Measurements from ENCODE around the gene CRISP2. TPM values are rescaled to one million over a fixed set of nuclear protein-coding genes. Genes with fewer than 3 reads are reported as not detected.
A peak's percentile ranks its signal among the peaks of the same experiment; 100 is the strongest.

CRISP2 gene
- total and polyA plus RNA-seq, 2 of the 13 experiments (the other 11 are each of a cell fraction or from before 2014, with no cell fraction given), result not detected

DNA sequence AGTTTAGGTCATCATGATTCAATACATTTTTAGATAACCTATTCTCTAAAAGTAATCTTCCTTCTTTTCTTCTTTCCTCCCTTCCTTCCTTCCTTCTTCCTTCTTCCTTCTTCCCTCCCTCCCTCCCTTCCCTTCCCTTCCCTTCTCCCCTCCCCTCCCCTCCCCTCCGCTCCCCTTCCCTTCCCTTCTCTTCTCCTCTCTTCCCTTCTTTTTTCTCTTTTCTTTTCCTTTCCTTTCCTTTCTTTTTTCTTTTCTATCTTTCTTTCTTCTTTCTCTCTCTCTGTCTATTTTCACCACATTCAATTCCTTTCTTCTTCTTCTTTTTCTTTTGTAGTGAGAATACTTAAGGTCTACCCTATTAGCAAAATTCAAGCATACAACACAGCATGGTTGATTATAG is 59.4 kb downstream of the CRISP2 start:
- Histone ChIP-seq H3K9ac (ENCODE audit: insufficient read depth, low read depth, low read length) (no peak overlapping the region), H3K27ac (ENCODE audit: extremely low read length, insufficient read depth, low read length) (no peak overlapping the region), H3K4me3 (replicated peaks in 1 of 3; ENCODE audit: insufficient read depth in 1 of 3, low read depth in 2 of 3, low read length in 3 of 3) (no peak overlapping the region), H3K9me3 (ENCODE audit: low read length) (no peaks in the 10 kb centered on the region), H4K20me1 (ENCODE audit: insufficient read depth, low read length) (no peaks in the 10 kb centered on the region), H3K27me3 (ENCODE audit: control insufficient read depth in 1 of 2, insufficient read depth in 2 of 2, low read length in 2 of 2) (no peaks in the 10 kb centered on the region), H2AFZ (ENCODE audit: low read length) (no peak overlapping the region), H3K36me3 (replicated peaks in 1 of 2; ENCODE audit: control insufficient read depth in 1 of 2, insufficient read depth in 2 of 2, low read length in 2 of 2) (no peaks in the 10 kb centered on the region), H3K4me1 (ENCODE audit: insufficient read depth, low read length) (no peaks in the 10 kb centered on the region), H3K79me2 (ENCODE audit: insufficient read depth, low read length) (no peaks in the 10 kb centered on the region), H3K4me2 (ENCODE audit: low read depth, low read length) (no peak overlapping the region)
- FAIRE-seq (no peak), DNase-seq (ENCODE audit: low spot score) (no peak), ATAC-seq (no peak)
- no TSS peak for BruUV-seq (replicated peaks)
- no peak for TF ChIP-seq ZNF678 (CRISPR knock-in tag; IDR thresholded peaks at IDR 0.05)
- peak; percentile 72 for TF ChIP-seq HNRNPK (IDR thresholded peaks at IDR 0.05; ENCODE audit: low read depth, low read length, poor library complexity, severe bottlenecking)
- CTCF ChIA-PET (ENCODE audit: low intra/inter-chr PET ratio, low total read pairs), result no interaction called here
- POLR2A ChIA-PET, result no interaction called here
- intact Hi-C loops (cut with micrococcal nuclease; ENCODE audit: unreplicated experiment) (no loop called here), in situ Hi-C loops (cut with HindIII; ENCODE audit: extremely low pct_ligation_motif_present, low pct_unique_long_range_greater_than_20kb) (no loop called here)
- 8% methylated on average over 1 of the region's 1 CpG for WGBS (ENCODE audit: low lambda C conversion rate)

DNA sequence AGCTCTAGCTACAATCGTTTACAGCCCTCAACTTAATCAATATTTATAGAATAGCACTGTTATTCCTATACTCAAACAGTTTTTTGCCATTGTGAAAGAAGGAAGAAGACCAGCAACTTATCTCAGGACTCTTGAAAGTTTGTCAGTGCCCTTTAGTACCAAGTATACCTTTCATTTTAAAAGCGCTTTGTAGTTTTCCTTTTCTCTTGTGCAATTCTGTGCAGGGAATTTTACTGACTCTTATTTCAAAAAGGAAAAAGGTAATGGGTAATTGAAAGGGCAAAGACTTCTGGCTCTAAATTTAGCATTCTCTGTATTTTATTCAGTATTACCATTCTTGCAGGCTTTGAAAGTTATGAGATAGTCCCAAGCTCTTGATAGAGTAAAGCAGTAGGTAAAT is 59.9 kb downstream of the CRISP2 start:
- TF ChIP-seq KLF16 (CRISPR knock-in tag; IDR thresholded peaks at IDR 0.05), result no peak
- TF ChIP-seq TBX2 (CRISPR knock-in tag; IDR thresholded peaks at IDR 0.05; ENCODE audit: borderline replicate concordance), result no peak
- TF ChIP-seq KAT2B (IDR thresholded peaks at IDR 0.05; ENCODE audit: borderline replicate concordance, low read depth, low read length), result no peak
- TF ChIP-seq NKX3-1 (CRISPR knock-in tag; IDR thresholded peaks at IDR 0.05), result no peak
- TF ChIP-seq, protein P1, sequence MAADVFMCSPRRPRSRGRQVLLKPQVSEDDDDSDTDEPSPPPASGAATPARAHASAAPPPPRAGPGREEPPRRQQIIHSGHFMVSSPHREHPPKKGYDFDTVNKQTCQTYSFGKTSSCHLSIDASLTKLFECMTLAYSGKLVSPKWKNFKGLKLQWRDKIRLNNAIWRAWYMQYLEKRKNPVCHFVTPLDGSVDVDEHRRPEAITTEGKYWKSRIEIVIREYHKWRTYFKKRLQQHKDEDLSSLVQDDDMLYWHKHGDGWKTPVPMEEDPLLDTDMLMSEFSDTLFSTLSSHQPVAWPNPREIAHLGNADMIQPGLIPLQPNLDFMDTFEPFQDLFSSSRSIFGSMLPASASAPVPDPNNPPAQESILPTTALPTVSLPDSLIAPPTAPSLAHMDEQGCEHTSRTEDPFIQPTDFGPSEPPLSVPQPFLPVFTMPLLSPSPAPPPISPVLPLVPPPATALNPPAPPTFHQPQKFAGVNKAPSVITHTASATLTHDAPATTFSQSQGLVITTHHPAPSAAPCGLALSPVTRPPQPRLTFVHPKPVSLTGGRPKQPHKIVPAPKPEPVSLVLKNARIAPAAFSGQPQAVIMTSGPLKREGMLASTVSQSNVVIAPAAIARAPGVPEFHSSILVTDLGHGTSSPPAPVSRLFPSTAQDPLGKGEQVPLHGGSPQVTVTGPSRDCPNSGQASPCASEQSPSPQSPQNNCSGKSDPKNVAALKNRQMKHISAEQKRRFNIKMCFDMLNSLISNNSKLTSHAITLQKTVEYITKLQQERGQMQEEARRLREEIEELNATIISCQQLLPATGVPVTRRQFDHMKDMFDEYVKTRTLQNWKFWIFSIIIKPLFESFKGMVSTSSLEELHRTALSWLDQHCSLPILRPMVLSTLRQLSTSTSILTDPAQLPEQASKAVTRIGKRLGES (CRISPR knock-in tag; IDR thresholded peaks at IDR 0.05; ENCODE audit: borderline replicate concordance), result no peak
- H3K4me2 ChIP-seq (ENCODE audit: low read depth, low read length), result no peak overlapping the region
- H3K4me3 ChIP-seq (replicated peaks in 1 of 3; ENCODE audit: insufficient read depth in 1 of 3, low read depth in 2 of 3, low read length in 3 of 3), result no peak overlapping the region
- ATAC-seq (no peak), FAIRE-seq (no peak), DNase-seq (ENCODE audit: low spot score) (no peak)
- POLR2A ChIA-PET, result no interaction called here
- no peaks in the 10 kb centered on the region for H3K27me3 ChIP-seq (ENCODE audit: control insufficient read depth in 1 of 2, insufficient read depth in 2 of 2, low read length in 2 of 2)
- H3K27ac ChIP-seq (ENCODE audit: extremely low read length, insufficient read depth, low read length), result no peak overlapping the region
- no peaks in the 10 kb centered on the region for H3K4me1 ChIP-seq (ENCODE audit: insufficient read depth, low read length)
- intact Hi-C loops (cut with micrococcal nuclease; ENCODE audit: unreplicated experiment), result no loop called here
- no TSS peak for BruUV-seq (replicated peaks)
- H4K20me1 ChIP-seq (ENCODE audit: insufficient read depth, low read length), result no peaks in the 10 kb centered on the region
- no peak overlapping the region for H2AFZ ChIP-seq (ENCODE audit: low read length)
- H3K79me2 ChIP-seq (ENCODE audit: insufficient read depth, low read length), result no peaks in the 10 kb centered on the region
- in situ Hi-C loops (cut with HindIII; ENCODE audit: extremely low pct_ligation_motif_present, low pct_unique_long_range_greater_than_20kb), result no loop called here
- CTCF ChIA-PET (ENCODE audit: low intra/inter-chr PET ratio, low total read pairs), result no interaction called here
- 31% methylated on average over 2 of the region's 2 CpGs for WGBS (ENCODE audit: low lambda C conversion rate)
- H3K9me3 ChIP-seq (ENCODE audit: low read length), result no peaks in the 10 kb centered on the region
- no peaks in the 10 kb centered on the region for H3K36me3 ChIP-seq (replicated peaks in 1 of 2; ENCODE audit: control insufficient read depth in 1 of 2, insufficient read depth in 2 of 2, low read length in 2 of 2)
- no peak overlapping the region for H3K9ac ChIP-seq (ENCODE audit: insufficient read depth, low read depth, low read length)
